ENCODE results near the gene FAM131C.
A peak's percentile ranks its signal among the peaks of the same experiment; 100 is the strongest.

Gene FAM131C

DNA sequence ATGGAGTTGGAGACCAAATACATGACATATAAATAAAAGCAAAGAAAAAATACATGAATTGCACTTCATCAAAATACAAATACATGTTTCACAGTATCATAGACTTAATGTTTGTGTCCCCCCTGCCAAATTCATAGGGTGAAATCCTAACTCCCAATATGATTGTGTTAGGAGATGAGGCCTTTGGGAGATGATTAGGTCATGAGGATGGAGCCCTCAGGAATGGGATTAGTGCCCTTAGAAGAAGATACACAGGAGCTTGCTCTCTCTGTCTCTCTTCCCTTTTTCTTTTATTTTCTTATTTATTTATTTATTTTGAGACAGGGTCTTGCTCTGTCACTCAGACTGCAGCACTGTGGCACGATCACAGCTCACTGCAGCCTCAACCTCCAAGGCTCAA is 26.0 kb upstream of the FAM131C start:
- DNase-seq, result no peak

DNA sequence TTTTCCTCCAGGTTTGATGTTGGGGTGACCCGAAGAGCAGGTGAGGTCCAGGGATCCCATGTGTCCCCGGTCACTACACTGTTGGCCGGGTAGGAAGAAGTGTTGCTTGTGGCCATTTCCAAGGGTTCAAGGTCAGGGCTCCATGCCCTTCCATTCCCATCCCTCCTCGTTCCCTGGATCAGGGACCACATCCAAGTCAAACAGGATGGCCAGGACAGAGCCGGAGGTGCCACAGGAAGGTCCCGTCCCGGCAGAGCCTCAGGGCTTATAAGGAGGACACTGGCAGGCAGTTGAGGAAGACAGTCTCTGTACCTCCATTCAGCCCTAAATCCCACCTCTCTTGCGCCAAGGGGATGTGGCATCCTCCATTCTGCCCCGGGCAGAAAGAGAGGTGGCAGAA is 22.0 kb upstream of the FAM131C start:
- no peak for DNase-seq

DNA sequence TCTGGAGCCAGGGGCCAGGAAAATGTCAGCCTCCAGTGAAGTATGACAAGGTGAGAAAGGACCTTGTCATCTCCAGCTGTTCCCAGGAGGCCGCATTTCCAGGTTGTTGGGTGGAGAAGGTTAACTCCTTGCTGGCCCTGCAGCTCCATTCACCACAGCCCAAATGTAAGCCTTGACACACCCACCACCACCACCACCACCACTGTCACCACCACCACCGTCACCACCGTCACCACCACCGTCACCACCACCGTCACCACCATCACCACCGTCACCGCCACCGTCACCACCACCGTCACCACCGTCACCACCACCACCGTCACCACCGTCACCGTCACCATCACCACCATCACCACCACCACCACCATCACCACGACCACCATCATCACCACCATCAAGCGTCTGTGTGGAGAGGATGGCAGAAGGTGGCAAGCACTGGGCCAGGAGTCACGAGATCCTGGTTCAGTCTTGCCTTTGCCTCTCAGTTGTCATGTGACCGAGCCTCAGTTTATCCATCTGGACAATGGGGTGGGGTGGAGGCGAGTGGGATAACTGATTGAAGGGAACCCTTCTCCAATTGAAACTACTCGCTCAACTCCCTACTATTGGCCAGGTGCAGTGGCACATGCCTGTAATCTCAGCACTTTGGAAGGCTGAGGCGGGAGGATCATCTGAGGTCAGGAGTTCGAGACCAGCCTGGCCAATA is 21.2 kb upstream of the FAM131C start:
- DNase-seq, result no peak

DNA sequence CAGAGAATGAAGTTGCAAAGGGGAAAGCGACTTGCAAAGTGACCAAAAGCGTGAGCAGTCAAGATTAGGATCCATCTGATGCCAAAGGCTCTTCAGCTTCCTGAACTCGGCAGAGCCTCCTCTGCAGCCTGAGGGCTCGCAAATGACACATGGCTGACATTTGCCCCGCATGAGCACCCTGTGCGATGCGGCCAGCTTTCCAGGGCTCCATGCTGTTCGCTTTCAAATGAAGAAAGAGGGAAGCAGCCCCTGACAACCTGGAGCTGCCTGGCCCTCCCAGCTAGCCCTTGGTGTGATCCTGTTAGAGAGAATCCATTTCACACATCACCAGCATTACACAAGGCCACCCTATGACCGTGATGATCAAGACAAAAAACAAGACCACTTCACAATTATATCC is 20.2 kb upstream of the FAM131C start:
- DNase-seq, result no peak

DNA sequence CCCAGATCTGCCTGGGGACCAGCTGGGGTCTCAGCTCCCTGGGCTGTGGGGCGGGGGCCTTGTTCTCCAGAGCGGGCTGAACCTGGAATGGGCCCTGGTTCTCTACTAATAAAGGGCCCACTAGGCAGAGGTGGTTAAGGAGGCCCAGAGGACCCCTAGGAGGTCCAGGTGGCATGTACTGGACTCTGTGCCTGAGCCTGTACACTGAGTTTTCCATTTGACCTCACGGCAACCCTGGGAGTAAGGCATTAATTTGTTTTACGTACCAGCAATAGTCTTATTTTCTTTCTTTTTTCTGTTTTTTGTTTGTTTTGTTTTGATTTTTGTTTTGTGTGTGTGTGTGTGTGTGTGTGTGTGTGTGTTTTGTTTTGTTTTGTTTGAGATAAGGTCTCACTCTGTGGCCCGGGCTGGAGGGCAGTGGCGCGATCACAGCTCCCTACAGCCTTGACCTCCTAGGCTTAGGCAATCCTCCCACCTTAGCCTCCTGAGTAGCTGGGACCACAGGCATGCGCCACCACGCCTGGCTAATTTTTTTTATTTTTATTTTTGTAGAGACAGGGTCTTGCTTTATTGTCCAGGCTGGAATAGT is 19.6 kb upstream of the FAM131C start:
- no peak for DNase-seq

DNA sequence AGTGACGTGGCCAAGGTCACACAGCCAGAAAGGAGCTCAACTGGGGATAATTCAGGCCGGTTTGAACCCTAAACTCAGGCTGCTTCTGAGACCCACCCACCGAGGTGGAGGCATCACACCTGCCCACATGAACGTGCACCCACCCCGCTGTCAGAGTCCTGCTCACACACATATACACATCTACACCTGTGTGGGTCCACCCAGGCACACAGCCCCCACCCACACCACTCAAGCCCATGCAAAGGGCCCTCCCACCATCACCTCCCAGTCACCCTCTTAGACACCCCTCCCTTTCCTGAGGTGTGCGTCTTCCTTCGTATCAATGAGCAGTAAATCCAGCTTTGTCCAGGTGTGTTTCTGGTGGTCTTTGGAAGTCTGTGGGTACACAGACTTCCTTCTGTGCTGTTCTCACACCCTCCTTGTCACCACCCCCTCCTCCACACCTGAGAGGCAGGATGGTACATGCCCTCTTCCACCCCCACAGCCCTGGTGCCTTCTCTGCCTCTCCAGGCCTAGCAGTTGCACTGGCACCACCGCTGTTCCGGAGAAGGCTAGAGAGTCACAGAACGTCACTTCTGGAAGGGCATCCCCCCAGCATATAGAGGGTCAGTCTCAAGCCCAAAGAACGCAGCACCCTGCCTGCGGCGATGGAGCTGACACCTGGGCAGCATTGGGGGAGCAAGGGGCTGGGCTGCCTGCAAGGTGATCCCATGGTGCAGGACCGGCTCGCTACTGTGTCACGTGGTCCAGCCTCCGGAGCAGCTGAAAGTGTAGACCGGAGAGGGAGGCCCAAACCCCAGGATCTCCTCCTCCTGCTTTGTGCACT is 18.9 kb upstream of the FAM131C start:
- DNase-seq, result no peak

DNA sequence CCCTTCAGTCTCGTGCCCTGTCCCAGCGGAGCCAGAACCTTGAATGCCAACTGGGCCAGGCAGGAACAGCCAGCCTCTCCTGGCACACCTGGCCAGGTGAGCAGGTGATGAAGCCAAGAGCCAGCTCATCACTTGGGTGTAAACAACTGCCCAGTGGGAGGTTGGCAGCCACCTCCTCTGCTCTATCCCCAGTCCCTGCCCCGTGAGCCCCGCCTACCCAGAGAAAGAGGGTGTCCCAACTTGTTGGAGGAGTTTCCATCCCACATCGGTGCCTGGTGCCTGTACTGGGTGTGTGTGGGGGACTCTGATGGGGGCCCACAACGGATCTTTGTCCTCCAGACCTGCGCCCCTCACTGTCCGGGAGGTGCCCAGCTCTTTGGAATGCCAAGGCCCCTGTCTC is 17.8 kb upstream of the FAM131C start:
- DNase-seq, result no peak

DNA sequence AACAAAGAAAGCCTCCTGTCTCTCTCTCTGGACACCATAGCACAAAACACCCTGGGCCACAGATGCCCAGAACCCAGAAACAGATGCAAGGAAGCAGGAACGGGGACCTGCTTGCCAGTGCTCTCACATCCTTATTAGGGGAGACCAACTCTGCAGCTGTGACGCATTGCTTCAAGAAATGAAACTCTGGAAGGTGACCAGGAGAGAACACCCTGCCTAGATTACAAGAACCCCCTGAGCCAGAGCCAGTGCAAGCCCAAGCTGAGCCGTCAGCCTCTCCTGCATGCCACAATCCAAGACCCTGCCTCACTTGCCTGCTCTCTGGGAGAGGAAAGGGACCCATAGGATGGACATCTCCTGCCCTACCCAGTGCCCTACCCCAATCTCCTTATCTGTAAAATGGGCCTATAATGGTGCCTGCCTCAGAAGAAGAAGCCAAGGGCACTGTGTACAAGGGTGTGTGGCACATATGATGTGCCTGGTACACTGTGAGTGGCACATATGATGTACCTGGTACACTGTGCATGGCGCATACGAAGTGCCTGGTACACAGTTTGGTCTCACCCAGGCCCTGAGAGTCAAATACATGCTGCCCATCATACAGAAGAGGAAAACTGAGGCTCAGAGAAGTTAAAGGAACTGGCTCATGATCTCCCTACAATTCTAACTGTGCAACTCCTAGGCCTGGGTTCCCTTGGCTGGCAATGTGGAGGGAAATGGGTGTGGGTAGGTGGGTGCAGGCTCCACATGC is 16.8 kb upstream of the FAM131C start:
- DNase-seq, result no peak

DNA sequence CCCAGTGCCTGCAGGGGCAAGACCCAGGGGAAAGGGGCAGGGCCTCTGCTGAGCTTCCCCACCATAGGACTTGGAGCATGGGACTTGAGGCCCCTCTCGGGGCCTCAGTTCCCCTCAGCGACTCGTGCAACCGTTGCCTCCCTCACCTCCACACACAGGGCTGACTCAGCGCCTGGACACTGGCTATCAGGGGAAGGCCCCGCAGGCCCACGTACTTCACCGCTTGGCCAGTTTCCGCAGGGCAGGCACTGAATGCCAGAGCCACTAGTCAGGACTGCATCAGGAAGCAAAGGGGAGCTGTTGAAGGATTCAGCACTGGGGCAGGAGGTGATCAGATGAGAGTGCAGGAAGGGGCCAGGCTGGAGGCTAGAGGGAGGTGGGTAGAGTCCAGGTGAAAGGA is 15.5 kb upstream of the FAM131C start:
- no peak for DNase-seq

DNA sequence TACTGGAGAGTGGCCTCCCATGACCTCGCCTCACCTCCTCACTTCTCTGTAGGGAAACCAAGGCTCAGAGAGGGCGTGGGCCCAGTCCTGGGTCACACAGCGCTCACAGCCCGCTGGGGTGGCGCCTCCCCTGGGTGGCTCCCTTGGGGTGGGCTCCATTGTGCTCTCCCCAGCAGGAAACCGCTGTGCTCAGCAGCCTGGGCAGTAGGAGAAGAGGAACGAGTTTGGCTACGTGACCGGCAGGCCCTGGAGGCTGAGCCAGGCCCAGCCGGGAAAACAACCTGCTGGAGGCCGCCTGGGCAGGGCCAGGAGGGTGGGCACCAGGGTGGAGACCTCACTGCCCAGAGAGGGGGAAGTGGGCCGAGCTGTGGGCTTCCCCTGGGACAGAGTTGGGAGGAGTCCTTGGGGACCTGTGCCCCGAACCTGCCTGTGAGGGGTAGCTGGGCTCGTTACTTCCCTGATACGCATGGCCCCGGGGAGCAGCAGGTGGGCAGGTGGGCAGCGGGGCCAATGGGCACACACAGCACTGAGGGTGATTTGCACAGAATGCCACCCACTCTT is 15.0 kb upstream of the FAM131C start:
- DNase-seq, result no peak

DNA sequence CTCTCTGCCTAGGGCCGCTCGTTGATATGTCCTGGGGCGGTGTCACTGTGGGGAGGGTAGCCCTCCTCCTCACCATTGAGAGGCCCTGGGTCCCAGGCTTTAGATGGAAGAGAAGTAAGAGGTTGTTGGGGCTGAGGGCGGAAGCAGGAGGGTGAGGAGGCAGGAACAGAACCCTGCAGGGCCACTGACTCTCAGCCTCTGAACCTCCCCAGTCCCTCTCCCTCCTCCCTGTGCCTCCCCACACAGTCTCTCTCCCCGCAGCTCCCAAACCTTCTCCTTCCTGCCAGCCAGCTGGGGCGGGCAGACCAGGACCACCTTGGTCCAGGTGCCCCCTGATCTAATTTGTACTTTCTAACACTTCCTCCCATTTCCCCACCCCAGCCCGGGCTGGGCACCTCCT is 14.3 kb upstream of the FAM131C start:
- DNase-seq, result no peak

DNA sequence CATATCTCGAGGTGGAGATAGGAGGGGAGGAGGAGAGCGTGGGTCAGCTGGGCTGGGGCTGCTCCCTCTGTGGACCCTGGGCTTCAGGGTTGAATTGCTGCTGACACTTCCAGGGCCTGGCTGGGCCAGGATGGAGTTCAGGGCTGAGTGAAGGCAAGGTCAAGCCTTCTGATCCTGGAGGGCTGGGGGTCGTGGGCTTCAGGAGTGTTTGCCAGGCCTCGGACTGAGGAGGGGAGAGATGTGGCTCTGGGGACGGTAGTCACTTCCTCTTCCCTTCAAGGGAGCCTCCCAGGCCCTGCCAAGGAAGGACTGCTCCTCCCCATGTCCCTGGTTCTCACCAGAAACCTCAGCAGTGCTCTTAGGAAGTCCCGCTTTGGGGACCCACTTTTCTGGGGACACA is 12.1 kb upstream of the FAM131C start:
- no peak for DNase-seq

DNA sequence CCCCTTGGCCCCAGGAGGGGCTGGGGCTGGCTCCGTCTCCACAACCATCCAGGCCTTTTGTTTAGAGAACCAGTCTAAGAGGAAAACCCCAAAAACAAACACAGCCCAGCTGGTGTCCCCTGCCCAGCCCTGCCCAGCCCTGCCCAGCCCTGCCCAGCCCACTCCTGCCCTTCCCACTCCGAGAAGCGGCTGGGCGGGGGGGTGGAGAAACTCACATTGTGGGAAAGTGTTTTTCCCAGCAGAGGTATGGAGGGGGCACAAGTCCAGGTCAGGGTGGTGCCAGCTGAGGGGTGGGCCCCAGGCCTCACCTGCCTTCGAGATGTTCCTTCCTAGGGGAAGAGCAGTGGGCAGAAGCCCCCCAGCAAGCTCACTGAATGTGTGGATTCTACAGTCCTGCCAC is 10.0 kb upstream of the FAM131C start:
- DNase-seq, result no peak

DNA sequence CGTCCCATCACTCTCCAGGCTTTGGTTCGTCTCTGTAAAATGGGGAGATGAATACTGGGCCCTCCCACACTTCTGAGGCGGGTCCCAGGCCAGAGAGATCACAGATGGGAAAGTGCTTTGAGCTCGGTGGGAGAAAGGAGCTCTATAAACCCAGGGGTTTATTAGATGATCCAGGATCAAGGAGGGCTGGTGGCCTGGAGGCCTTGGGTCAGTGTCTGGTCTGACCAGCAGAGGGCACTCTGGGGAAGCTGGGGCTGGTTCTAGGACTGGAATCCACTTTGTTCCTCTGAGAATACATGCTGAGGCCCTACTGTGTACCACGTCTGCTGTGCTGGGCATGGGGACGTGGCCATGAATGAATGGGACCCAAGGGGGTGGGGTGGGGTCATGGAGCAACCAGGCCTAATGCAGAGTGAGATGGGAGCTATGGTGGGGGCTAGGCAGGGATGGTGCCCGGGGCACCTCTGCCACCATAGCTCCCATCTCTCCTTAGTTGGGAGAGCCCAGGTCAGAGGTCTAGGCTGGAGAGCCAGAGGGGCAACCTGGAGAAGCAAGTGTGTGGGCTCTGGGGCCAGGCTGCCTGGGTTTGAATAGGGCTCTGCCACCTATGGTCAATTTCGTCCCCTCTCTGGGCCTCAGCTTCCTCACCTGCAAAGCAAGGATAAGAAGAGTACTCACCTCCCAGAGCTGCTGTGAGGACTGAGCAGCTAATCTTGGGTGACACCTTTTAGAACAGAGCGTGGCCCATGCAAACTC is 9.0 kb upstream of the FAM131C start:
- DNase-seq, result peak; percentile 65

DNA sequence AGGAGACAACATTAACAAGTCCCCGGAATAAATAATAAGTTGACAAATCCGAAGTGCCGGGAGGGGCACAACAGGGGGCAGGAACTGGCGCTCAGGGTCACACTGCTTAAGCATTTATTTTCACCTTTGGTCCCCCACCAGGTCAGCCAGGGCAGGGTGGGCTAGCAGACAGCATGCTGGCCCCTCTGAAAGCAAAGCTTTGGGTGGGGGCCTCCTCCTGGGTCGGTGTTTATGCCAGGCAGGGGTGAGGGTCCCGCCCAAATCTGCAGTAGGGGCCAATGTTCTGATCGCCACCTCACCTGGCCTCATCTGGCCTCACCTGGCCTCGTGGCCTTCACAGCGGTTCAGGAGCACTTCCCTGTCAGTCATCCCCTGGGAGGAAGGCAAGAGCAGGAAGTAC is 8.2 kb upstream of the FAM131C start:
- DNase-seq, result no peak

DNA sequence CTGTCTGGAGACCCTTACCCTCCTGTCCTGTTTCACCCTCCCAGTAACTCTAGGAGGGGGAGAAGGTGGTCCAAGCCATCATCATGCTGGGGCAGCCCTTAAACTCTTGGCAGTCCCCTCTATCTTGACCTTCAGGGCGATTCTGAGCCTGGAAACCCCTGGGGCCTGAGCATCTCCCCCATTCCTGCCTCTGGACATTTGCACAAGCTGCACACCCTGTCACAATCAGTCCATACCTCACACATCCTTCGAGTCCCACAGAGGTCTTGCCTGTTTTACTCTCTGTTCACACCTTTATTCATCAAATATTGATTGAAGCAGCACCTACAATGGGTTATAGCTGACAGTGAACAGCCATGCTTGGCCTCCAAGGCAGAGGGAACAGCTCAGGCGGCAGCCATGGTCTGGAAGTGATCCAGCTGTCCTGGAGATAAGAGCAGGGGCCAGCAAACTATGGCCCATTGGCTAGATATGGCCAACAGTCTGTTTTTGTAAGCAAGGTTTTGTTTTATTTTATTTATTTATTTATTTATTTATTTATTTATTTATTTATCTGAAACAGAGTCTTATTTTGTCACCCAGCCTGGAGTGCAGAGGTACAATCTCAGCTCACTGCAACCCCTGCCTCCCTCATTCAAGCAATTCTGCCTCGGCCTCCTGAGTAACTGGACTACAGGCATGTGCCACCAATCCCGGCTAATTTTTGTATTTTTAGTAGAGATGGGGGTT is 7.1 kb upstream of the FAM131C start:
- DNase-seq, result no peak

DNA sequence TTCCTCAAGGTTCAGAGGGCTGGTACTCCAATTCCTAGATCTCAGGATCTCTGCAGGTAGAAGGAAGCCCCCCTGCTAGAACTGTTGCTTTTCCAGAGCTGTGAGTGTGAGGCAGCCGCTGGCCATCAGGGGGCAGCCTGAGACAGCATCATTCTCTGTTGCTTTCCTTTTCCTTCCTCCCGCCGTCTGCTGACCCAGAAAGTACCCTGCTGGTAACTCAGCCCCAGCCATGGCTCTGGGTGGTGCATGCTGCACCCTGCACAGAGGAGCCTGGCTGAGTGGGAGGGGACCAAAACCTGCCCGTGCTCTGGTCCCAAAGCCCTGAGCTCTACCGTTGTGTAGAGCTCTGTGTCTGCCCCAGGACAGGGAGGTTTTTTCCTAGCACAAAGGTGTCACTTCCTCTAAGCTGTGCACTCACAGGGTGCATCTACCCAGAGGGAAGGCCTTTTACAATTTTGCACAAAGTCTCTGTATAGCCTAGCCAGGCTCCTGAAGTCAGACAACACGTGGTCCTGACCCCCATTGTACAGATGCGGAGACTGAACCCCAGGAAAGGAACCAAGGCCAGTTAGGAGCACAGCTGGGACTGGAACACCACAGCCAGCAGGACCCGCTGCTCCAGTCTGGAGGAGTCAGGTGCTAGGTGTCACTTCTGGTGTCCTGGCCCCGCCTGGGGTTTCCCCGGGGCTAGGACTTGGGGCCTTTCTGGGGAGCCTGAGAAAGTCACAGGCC is 5.6 kb upstream of the FAM131C start:
- peak; percentile 74 for DNase-seq

DNA sequence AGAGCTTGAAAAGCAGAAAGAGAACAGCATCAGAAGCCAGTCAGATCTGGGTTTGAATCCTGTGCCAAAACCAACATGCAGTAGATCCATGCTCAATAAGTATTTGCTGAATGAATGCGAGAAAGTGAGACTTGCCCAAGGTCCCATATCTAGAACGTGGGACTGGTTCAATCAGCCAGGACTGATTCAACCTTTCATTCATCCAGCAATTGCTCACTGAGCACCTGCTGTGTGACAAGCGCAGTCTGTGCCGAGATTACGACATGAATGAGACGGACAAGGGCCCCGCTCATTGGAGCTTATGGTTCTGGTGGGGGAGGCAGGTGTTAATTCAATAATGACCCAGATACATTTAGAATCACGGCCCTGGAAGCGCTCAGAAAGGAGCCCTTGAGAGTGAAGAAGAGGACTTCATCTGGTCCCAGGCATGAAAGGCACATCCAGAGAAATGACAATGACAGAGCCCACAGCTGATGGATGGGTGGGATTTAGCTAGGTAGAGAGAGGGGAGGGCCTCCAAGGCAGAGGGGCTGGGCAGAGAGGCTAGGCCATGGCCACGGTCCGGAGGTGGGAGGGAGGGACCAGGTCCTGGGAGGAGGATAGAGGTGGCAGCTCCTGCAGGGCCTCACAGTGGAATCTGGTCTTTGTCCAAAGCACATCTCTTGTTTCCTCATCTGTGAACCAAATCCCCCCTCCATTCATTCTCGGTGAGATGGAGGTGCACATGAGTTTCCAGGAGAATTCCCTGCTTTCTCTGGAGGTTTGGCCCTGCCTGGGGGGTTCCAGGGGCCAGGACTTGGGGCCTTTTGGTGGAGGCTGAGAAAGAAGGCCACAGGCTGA is 4.2 kb upstream of the FAM131C start:
- DNase-seq, result no peak

DNA sequence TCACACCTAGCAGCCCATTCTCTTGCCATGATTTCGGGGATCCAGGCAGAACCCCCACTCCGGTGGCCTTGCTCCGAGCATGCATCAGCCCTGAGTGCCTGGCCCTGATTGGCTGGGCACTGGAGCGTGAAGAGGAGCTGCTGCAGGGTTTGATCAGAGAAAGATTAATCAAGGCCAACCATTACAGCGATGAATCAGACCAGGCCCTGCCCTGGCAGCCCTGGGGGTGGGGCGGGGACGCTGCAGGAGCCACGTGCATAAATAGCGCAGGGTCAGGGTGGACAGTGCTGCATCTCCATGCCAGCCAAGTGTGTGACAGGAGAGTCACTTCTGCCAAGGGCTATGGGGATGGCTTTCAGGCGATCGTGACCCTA is 3.4 kb upstream of the FAM131C start:
- DNase-seq, result no peak

Data from stimulated activated CD4-positive, alpha-beta T cell treated with anti-CD3 and anti-CD28 coated beads, Interleukin-4, amount 100 ng/mL, for 1 hour (primary cell).